ENCODE results near the gene TAS1R3. TPM values are rescaled to one million over a fixed set of nuclear protein-coding genes. Genes with fewer than 3 reads are reported as not detected.

The TAS1R3 gene
- total and polyA plus RNA-seq, 5 donors from 2014 or later, result 0.06 to 2.0 (median 0.11) TPM; not detected in 2

DNA sequence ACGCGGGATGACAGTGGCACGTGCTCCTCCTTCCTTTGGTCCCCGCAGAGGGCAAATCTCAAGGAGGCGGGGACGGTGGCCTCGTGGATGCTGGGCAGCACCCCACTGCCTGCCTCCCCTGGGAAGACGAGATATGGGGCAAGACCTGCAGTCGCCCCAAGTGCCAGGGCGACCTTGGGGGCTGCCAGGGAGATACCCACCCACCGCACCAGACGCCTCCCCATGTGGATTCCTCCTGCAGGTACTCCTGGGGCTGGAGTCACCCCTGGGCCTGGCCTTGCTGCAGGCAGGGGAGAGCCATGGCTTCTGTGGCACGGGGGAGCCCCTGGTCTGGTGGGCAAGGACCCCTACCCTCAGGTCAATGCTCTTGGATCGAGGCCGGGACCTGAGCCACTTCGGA lies 49.8 kb downstream of the TAS1R3 start:
- ATAC-seq (ENCODE audit: low read depth in 2 of 2) (no peak), DNase-seq (no peak)
- no peak overlapping the region for H3K4me3 Mint-ChIP-seq
- peaks cover 2% of the 10 kb centered on the region for H3K36me3 ChIP-seq (ENCODE audit: control insufficient read depth, insufficient read depth, low read length)
- H3K4me1 ChIP-seq (ENCODE audit: control insufficient read depth, insufficient read depth, low read length, poor library complexity, severe bottlenecking), result peaks cover 2% of the 10 kb centered on the region
- H3K27me3 ChIP-seq (ENCODE audit: control insufficient read depth, insufficient read depth, low read length), result no peaks in the 10 kb centered on the region
- H3K9me3 Mint-ChIP-seq, result no peaks in the 10 kb centered on the region
- H3K4me3 ChIP-seq (ENCODE audit: low read depth, low read length), result no peak overlapping the region
- H3K9me3 ChIP-seq (ENCODE audit: control insufficient read depth in 2 of 2, low read length in 2 of 2), result no peaks in the 10 kb centered on the region
- no peaks in the 10 kb centered on the region for H3K27me3 Mint-ChIP-seq
- H3K27ac Mint-ChIP-seq, result no peak overlapping the region
- no peaks in the 10 kb centered on the region for H3K36me3 Mint-ChIP-seq
- H3K27ac ChIP-seq (ENCODE audit: insufficient read depth, low read length, poor library complexity, severe bottlenecking), result no peak overlapping the region
- no peaks in the 10 kb centered on the region for H3K4me1 Mint-ChIP-seq

DNA sequence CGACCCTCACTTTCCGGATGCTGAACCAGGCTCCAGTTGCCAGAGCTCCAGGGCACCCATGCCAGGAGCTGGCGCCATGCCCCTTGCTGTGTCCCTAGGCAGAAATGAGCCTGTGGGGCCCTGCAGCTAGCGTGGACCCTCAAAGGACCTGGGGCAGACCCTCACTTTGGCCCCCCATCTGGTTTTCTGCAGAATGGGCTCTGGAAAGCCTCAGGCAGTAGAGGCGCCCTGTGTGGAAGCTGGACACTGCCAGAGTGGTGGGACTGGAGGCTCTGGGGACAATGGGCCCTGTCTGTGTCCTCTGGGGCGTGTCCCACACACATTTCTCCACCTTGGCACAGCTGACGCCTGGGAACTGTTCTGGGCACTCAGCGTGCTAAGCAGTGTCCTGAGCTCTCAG lies 50.2 kb downstream of the TAS1R3 start:
- DNase-seq (no peak), ATAC-seq (ENCODE audit: low read depth in 2 of 2) (no peak)
- H3K36me3 ChIP-seq (ENCODE audit: control insufficient read depth, insufficient read depth, low read length), result peaks cover 6% of the 10 kb centered on the region
- H3K9me3 ChIP-seq (ENCODE audit: control insufficient read depth in 2 of 2, low read length in 2 of 2), result no peaks in the 10 kb centered on the region
- Mint-ChIP-seq H3K4me3 (no peak overlapping the region), H3K27ac (no peak overlapping the region), H3K9me3 (no peaks in the 10 kb centered on the region), H3K27me3 (no peaks in the 10 kb centered on the region), H3K4me1 (no peaks in the 10 kb centered on the region), H3K36me3 (peaks cover under 1% of the 10 kb centered on the region)
- no peak overlapping the region for H3K27ac ChIP-seq (ENCODE audit: insufficient read depth, low read length, poor library complexity, severe bottlenecking)
- no peaks in the 10 kb centered on the region for H3K4me1 ChIP-seq (ENCODE audit: control insufficient read depth, insufficient read depth, low read length, poor library complexity, severe bottlenecking)
- no peaks in the 10 kb centered on the region for H3K27me3 ChIP-seq (ENCODE audit: control insufficient read depth, insufficient read depth, low read length)
- H3K4me3 ChIP-seq (ENCODE audit: low read depth, low read length), result no peak overlapping the region

Other genes with a start within 250 kb of the TAS1R3 start
- gene C1orf159, start 215.2 kb upstream of the TAS1R3 start, total RNA-seq, result 20.0 TPM
- 1 to 10 TPM; 3.0 to 6.3 (median 4.7) TPM for gene C1orf159, start 215.2 kb upstream of the TAS1R3 start, polyA plus RNA-seq
- gene TTLL10, start 157.4 kb upstream of the TAS1R3 start, total RNA-seq, result not detected
- not detected for gene TTLL10, start 157.4 kb upstream of the TAS1R3 start, polyA plus RNA-seq
- gene TNFRSF18, start 124.7 kb upstream of the TAS1R3 start, total RNA-seq, result 47.8 TPM
- 10 to 100 TPM; 17.4 to 54.5 (median 25.2) TPM for gene TNFRSF18, start 124.7 kb upstream of the TAS1R3 start, polyA plus RNA-seq
- gene TNFRSF4, start 117.1 kb upstream of the TAS1R3 start, total RNA-seq, result 65.8 TPM
- 10 to 100 TPM; 19.0 to 50.2 (median 32.2) TPM for gene TNFRSF4, start 117.1 kb upstream of the TAS1R3 start, polyA plus RNA-seq
- gene SDF4, start 99.3 kb upstream of the TAS1R3 start, total RNA-seq, result 165 TPM
- gene SDF4, start 99.3 kb upstream of the TAS1R3 start, polyA plus RNA-seq, result 100 to 1,000 TPM in 2 of 4 donors, 10 to 100 TPM in 2; 70.3 to 113 (median 91.6) TPM
- 10.0 TPM for gene B3GALT6, start 99.0 kb upstream of the TAS1R3 start, total RNA-seq
- gene B3GALT6, start 99.0 kb upstream of the TAS1R3 start, polyA plus RNA-seq, result 10 to 100 TPM in 1 of 4 donors, 1 to 10 TPM in 3; 4.0 to 11.5 (median 7.3) TPM
- gene C1QTNF12, start 84.6 kb upstream of the TAS1R3 start, total RNA-seq, result 6.2 TPM
- under 1 TPM in 1 of 4 donors, not detected in 3; 0.39 TPM for gene C1QTNF12, start 84.6 kb upstream of the TAS1R3 start, polyA plus RNA-seq
- gene UBE2J2, start 57.4 kb upstream of the TAS1R3 start, total RNA-seq, result 56.4 TPM
- 10 to 100 TPM; 72.9 to 97.5 (median 85.4) TPM for gene UBE2J2, start 57.4 kb upstream of the TAS1R3 start, polyA plus RNA-seq
- 4.0 TPM for gene SCNN1D, start 50.8 kb upstream of the TAS1R3 start, total RNA-seq
- not detected for gene SCNN1D, start 50.8 kb upstream of the TAS1R3 start, polyA plus RNA-seq
- gene ACAP3, start 23.4 kb upstream of the TAS1R3 start, total RNA-seq, result 75.5 TPM
- gene ACAP3, start 23.4 kb upstream of the TAS1R3 start, polyA plus RNA-seq, result 1 to 10 TPM; 2.7 to 9.0 (median 4.1) TPM
- 18.3 TPM for gene PUSL1, start 22.7 kb upstream of the TAS1R3 start, total RNA-seq
- 10 to 100 TPM; 17.7 to 21.0 (median 19.1) TPM for gene PUSL1, start 22.7 kb upstream of the TAS1R3 start, polyA plus RNA-seq
- 138 TPM for gene INTS11, start 6.6 kb upstream of the TAS1R3 start, total RNA-seq
- 10 to 100 TPM; 66.2 to 74.0 (median 67.8) TPM for gene INTS11, start 6.6 kb upstream of the TAS1R3 start, polyA plus RNA-seq
- gene CPTP, start 6.5 kb upstream of the TAS1R3 start, total RNA-seq, result 27.0 TPM
- 10 to 100 TPM; 21.4 to 40.1 (median 32.6) TPM for gene CPTP, start 6.5 kb upstream of the TAS1R3 start, polyA plus RNA-seq
- 40.0 TPM for gene DVL1, start 18.1 kb downstream of the TAS1R3 start, total RNA-seq
- 1 to 10 TPM in 1 of 4 donors, under 1 TPM in 3; 0.43 to 1.1 (median 0.82) TPM for gene DVL1, start 18.1 kb downstream of the TAS1R3 start, polyA plus RNA-seq
- 0.17 TPM for gene MXRA8, start 27.3 kb downstream of the TAS1R3 start, total RNA-seq
- not detected for gene MXRA8, start 27.3 kb downstream of the TAS1R3 start, polyA plus RNA-seq
- gene AURKAIP1, start 43.9 kb downstream of the TAS1R3 start, total RNA-seq, result 76.0 TPM
- gene AURKAIP1, start 43.9 kb downstream of the TAS1R3 start, polyA plus RNA-seq, result 100 to 1,000 TPM; 145 to 190 (median 164) TPM
- gene CCNL2, start 68.1 kb downstream of the TAS1R3 start, total RNA-seq, result 287 TPM
- gene CCNL2, start 68.1 kb downstream of the TAS1R3 start, polyA plus RNA-seq, result 10 to 100 TPM; 17.6 to 24.6 (median 21.4) TPM
- 83.4 TPM for gene MRPL20, start 76.0 kb downstream of the TAS1R3 start, total RNA-seq
- 100 to 1,000 TPM; 162 to 188 (median 178) TPM for gene MRPL20, start 76.0 kb downstream of the TAS1R3 start, polyA plus RNA-seq
- gene ANKRD65, start 90.0 kb downstream of the TAS1R3 start, total RNA-seq, result not detected
- under 1 TPM in 1 of 4 donors, not detected in 3; 0.14 TPM for gene ANKRD65, start 90.0 kb downstream of the TAS1R3 start, polyA plus RNA-seq
- not detected for gene VWA1, start 104.4 kb downstream of the TAS1R3 start, total RNA-seq
- gene VWA1, start 104.4 kb downstream of the TAS1R3 start, polyA plus RNA-seq, result not detected
- 3.4 TPM for gene ATAD3C, start 118.4 kb downstream of the TAS1R3 start, total RNA-seq
- 1 to 10 TPM in 3 of 4 donors, under 1 TPM in 1; 0.65 to 4.2 (median 2.3) TPM for gene ATAD3C, start 118.4 kb downstream of the TAS1R3 start, polyA plus RNA-seq
- gene ATAD3B, start 140.5 kb downstream of the TAS1R3 start, total RNA-seq, result 39.4 TPM
- gene ATAD3B, start 140.5 kb downstream of the TAS1R3 start, polyA plus RNA-seq, result 1 to 10 TPM; 2.3 to 5.2 (median 3.0) TPM
- gene ATAD3A, start 180.9 kb downstream of the TAS1R3 start, total RNA-seq, result 20.0 TPM
- gene ATAD3A, start 180.9 kb downstream of the TAS1R3 start, polyA plus RNA-seq, result 1 to 10 TPM; 6.2 to 8.1 (median 7.5) TPM
- not detected for gene TMEM240, start 209.3 kb downstream of the TAS1R3 start, total RNA-seq
- gene TMEM240, start 209.3 kb downstream of the TAS1R3 start, polyA plus RNA-seq, result not detected
- 104 TPM for gene SSU72, start 243.6 kb downstream of the TAS1R3 start, total RNA-seq
- gene SSU72, start 243.6 kb downstream of the TAS1R3 start, polyA plus RNA-seq, result 100 to 1,000 TPM; 185 to 279 (median 217) TPM